ENCODE results near the gene AAGAB. TPM values are rescaled to one million over a fixed set of nuclear protein-coding genes. Genes with fewer than 3 reads are reported as not detected.

The AAGAB gene
- total RNA-seq, 1 donor from 2014 or later, result 15.7 TPM

- intact Hi-C loops (cut with micrococcal nuclease), result no loop called here
- ATAC-seq, result no peak
- DNase-seq, result no peak
These were observed 35.2 kb downstream of the AAGAB start for GRCh38 chr15:67219288-67219687.

- intact Hi-C loops (cut with micrococcal nuclease), result no loop called here
- no peak for ATAC-seq
- no peak for DNase-seq
These were observed 36.0 kb downstream of the AAGAB start for GRCh38 chr15:67218428-67218827.

GRCh38 chr15:67216859-67217258 lies 37.6 kb downstream of the AAGAB start:
- no peak for ATAC-seq
- intact Hi-C loops (cut with micrococcal nuclease), result no loop called here
- no peak for DNase-seq

- DNase-seq, result no peak
- intact Hi-C loops (cut with micrococcal nuclease), result no loop called here
- ATAC-seq, result no peak
These were observed 39.4 kb downstream of the AAGAB start for GRCh38 chr15:67215102-67215501.

- ATAC-seq (no peak), DNase-seq (no peak)
- intact Hi-C loops (cut with micrococcal nuclease), result no loop called here
These were observed 41.6 kb downstream of the AAGAB start for GRCh38 chr15:67212684-67213367.

GRCh38 chr15:67210555-67211168 lies 43.8 kb downstream of the AAGAB start:
- ATAC-seq (no peak), DNase-seq (no peak)
- intact Hi-C loops (cut with micrococcal nuclease), result no loop called here

- ATAC-seq (no peak), DNase-seq (no peak)
- intact Hi-C loops (cut with micrococcal nuclease), result no loop called here
These were observed 46.1 kb downstream of the AAGAB start for GRCh38 chr15:67208396-67208795.

- no peak for DNase-seq
- no peak for ATAC-seq
- intact Hi-C loops (cut with micrococcal nuclease), result no loop called here
These were observed 46.8 kb downstream of the AAGAB start for GRCh38 chr15:67207555-67208207.

GRCh38 chr15:67202991-67203390 lies 51.5 kb downstream of the AAGAB start:
- ATAC-seq (peak; percentile 26), DNase-seq (no peak)
- intact Hi-C loops (cut with micrococcal nuclease), result no loop called here

GRCh38 chr15:67202091-67202490 lies 52.4 kb downstream of the AAGAB start:
- ATAC-seq (no peak), DNase-seq (no peak)
- intact Hi-C loops (cut with micrococcal nuclease), result no loop called here

- intact Hi-C loops (cut with micrococcal nuclease), result no loop called here
These were observed 53.3 kb downstream of the AAGAB start for GRCh38 chr15:67201136-67201535.

GRCh38 chr15:67199881-67200763 lies 54.3 kb downstream of the AAGAB start:
- intact Hi-C loops (cut with micrococcal nuclease), result no loop called here
- no peak for DNase-seq
- ATAC-seq, result peak; percentile 42

More at GRCh38 chr15:67201136-67201535, 53.3 kb downstream of the AAGAB start:
- ATAC-seq (peak; percentile 19), DNase-seq (no peak)

- DNase-seq, result no peak
- no peak for ATAC-seq
- intact Hi-C loops (cut with micrococcal nuclease), result no loop called here
These were observed 55.1 kb downstream of the AAGAB start for GRCh38 chr15:67199391-67199790.

- intact Hi-C loops (cut with micrococcal nuclease), result no loop called here
- DNase-seq (no peak), ATAC-seq (no peak)
These were observed 56.2 kb downstream of the AAGAB start for GRCh38 chr15:67198157-67198754.

GRCh38 chr15:67197364-67197695 lies 57.1 kb downstream of the AAGAB start:
- intact Hi-C loops (cut with micrococcal nuclease), result no loop called here
- DNase-seq (no peak), ATAC-seq (no peak)

- peak; percentile 21 for ATAC-seq
- DNase-seq, result no peak
- intact Hi-C loops (cut with micrococcal nuclease), result no loop called here
These were observed 57.6 kb downstream of the AAGAB start for GRCh38 chr15:67196672-67197363.

GRCh38 chr15:67196222-67196621 lies 58.2 kb downstream of the AAGAB start:
- no peak for ATAC-seq
- intact Hi-C loops (cut with micrococcal nuclease), result no loop called here
- DNase-seq, result no peak

GRCh38 chr15:67195305-67195704 lies 59.2 kb downstream of the AAGAB start:
- intact Hi-C loops (cut with micrococcal nuclease), result no loop called here

More at GRCh38 chr15:67195305-67195704, 59.2 kb downstream of the AAGAB start:
- DNase-seq, result no peak
- ATAC-seq, result no peak

All from left ventricle myocardium superior (tissue), 1 donor.